HG03103 (cell line): ENCODE data around the gene CRNN.

Source experiments
- ATAC-seq: cut with Tn5 transposase; IDR thresholded peaks from one replicate; pipeline ENCODE4 v1.9.1; 2021; ENCODE audit warnings: low read depth; ENCODE audit not compliant: unreplicated experiment

Gene CRNN

GRCh38 chr1:152413909-152414308 is at the start of gene CRNN:
Gene CRNN (minus strand): TSS chr1:152414263. CDS start chr1:152412233, 2,030 bp downstream.
- ATAC-seq = no peak

DNA sequence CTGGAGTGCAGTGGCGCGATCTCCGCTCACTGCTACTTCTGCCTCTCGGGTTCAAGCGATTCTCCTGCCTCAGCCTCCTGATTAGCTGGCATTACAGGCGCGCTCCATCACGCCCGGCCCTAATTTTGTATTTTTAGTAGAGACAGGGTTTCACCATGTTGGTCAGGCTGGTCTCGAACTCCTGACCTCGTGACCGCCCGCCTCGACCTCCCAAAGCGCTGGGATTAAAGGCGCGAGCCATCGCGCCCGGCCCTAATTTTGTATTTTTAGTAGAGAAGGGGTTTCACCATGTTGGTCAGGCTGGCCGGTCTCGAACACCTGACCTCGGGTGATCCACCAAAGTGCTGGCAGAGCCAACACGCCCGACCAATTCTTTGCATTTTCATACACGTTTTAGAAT is 48.6 kb upstream of the CRNN start:
- ATAC-seq = no peak

GRCh38 chr1:152461544-152461943 is 47.5 kb upstream of the CRNN start:
- no peak for ATAC-seq

DNA sequence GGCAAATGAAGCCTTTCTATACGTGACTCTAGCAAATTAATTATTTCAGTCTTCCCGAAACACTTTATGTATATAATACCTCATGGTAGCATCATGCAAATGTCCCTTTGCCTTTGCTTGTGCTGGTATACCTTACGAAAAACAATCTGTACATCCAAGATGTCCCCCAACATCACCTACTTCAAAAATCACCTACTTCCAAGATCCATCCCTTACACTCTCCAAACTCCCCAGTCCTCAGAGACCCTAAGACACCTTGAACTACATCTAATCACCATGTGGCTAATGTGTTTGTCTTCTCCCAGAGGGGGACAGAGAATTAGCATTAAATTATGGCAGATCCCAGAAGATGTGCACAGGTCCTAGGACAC is 46.5 kb upstream of the CRNN start:
- ATAC-seq = no peak

DNA sequence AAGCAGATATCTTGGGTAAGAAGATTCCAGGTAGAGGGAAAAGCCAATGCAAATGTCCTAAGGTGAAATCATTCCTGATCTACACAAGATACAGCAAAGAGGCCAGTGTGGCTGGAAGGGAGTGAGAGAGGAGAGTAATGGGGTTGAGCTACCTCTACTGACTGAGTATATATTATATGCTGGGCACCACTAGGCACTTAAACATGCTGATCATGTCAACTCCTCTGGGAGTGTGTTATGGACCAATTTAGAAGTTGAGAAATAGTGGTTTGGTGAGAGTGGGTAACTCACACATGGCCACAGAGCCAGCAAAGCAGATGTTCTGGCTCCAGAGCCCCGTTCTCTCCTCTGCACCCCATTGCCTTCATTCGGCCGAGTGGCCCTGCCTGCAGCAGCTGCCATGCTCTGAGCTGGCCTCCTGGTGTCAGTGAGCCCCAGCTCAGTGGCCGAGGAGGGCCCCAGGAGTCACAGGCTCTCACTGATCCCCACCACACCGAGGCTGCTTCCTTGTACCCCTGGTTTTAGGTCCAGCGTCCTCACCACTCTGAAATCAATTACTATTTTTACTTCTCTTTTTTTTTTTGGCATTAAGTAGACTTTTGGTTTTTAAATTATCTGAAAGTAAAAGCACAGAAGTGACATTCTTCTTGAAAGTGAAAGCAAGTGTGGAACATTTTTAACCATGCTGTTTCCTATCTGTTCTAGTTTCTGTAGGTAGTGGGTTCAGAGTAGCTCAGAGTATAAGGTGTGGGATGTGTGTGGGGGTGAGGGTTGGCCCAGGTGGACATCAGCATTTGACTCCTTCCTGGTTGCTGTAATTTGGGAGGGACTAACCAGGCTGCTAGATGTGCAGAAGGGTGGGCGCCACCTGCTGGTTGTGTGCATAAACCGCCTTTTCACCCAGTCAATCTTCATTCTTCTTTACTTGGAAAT is 45.8 kb upstream of the CRNN start:
- ATAC-seq = peak; percentile 93

GRCh38 chr1:152458384-152459185 is 44.5 kb upstream of the CRNN start:
- ATAC-seq = no peak

DNA sequence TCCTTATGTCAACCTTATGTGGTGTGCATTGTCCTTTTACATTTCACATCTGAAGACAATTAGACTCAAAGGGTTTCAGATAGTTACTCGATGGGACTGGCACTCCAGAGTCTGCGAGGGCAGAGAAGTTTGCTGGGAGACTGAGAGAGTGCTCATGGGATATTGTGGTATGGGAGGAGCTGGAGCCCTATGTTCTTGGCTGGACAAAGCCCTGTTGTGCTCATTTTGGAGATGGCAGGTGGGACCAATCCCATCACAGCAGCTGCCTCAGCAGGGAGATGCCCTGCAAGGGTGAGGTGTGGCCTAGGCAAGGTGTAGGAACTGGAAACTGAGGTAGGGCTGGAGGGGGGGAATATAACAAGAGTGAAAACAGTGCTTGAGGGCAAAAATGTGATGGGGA is 43.5 kb upstream of the CRNN start:
- no peak for ATAC-seq

GRCh38 chr1:152457071-152457470 is 43.0 kb upstream of the CRNN start:
- no peak for ATAC-seq

DNA sequence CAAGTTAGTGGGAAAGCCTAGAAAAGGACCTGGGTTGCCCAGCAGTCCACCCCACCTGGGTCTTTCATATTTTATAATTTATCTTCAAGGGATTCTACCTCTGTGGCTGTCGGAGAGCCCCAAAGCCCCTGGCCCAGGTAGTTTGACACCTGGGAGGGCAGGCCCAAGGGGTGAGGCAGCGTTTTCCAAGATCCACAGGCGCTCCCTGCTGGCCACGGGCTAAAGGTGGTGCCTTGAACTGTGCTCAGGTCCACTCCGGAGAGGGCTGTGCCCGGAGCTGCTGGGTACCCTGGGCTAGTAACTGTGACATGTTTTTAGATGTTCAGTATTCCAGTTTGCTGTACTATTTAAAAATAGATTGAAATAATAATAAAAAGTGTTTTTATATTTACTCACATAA is 37.2 kb upstream of the CRNN start:
- ATAC-seq = no peak

DNA sequence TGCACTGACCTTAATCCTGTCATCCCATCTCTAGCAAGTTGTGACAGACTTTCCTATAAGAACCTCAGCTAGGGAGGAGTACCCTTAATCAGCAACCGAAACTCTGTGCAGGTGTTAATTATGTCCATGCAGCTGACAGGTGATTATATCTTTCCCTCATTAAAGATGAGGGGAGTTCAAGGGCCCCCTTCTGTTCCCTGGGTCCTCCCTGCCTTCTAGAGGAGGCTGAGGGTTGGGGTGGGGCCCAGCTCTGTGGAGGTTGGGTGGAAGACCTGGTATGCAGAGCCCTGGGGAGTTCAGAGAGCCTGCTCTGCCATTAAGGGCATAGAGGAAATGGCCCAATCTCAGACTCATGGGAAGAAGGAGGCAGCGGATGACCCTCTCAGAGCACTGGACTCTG is 35.6 kb upstream of the CRNN start:
- ATAC-seq = no peak

DNA sequence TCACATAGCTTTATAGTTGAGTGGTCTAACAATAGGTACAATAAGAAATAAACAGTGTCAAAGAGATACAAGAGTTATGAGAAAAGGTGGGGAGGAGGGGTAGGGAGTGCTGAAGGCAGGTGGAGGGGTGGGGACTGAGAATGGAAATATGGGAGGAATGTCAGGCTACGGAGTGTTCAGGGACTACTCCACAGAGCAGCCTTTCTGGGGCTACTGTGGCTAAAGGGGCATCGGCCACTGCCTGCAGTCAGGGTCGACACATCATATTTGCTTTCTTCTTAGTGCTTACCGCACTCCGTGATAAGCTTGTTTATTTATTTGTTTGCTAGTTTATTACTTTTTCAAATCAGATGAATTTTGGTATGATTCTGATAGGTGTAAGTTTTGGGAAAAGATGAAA is 34.4 kb upstream of the CRNN start:
- no peak for ATAC-seq

DNA sequence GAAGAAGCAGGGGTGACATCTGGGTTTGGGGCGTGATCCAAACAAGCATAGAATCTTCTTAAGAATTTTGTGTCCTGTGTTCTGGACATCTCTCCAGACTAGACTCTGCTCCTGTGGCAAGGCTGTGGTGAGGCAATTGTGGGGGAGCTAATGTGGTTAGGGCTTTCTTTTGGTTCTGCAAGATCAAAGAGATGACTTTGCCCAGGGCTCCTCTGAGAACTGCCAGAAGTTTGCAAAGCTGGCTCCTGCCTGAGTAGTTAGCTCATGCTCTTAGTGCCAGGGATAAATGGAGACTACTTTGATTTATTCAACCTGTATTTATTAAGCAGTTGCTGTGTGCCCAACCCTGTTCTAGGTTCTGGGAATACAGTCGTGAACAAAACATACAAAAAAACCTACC is 34.0 kb upstream of the CRNN start:
- no peak for ATAC-seq

- no peak for ATAC-seq
These were observed 33.4 kb upstream of the CRNN start for GRCh38 chr1:152447484-152447883.

DNA sequence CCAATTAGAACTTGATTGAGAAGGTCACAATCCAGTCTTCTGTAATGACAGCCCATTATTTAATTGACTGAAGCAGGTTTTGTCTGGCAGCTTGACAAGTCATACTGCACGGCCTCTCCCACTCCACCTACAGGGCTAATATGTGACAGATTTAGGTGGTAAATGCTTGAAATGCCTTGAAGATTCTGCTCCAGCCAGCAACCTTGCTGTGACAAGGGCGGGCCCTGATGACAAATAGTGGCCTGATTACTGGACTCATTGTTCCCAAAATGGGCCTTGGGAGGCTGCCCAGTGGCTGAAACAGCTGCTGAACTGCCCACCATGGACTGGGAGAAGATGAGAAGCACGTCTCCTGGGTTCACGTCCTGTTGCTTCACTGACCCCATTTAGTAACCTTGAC is 30.0 kb upstream of the CRNN start:
- ATAC-seq = no peak

DNA sequence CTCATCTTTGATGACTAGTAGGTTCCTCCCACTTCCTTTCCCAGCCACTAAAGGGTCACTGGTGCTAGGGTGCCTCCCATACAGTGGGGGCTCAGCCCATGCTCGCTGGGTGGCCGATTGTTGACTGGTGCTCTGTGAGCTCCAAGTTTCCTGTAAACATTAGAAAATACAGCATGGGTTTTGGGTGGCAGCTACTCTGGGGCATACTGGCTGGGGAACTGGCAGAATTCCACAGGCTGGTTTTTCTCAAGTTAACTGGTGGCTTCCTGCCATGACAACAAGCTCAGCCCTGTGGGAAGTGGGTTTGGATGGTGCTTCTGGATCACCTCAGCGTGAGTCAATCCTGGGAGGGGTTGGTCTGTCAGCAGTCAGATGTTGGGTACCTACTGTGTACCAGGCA is 28.7 kb upstream of the CRNN start:
- no peak for ATAC-seq

DNA sequence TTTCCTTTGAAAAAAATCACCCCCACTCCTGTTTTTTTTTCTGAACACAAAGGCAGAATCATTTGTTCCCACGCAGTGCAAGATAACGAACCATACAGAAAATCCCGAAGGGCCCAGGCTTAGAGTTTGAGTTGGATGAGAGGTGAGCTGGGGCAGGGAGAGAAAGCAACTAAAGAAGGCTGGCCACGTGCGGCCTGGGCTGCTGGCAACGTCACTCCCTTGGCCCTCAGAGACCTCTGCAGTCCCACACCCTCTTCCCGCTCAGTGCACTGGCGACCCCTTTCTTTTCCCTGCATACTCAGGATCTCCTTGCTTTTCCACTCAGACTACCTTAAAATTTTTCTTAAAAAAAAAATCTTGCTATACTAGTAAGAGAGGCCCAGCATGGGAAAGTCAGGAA is 28.2 kb upstream of the CRNN start:
- no peak for ATAC-seq

DNA sequence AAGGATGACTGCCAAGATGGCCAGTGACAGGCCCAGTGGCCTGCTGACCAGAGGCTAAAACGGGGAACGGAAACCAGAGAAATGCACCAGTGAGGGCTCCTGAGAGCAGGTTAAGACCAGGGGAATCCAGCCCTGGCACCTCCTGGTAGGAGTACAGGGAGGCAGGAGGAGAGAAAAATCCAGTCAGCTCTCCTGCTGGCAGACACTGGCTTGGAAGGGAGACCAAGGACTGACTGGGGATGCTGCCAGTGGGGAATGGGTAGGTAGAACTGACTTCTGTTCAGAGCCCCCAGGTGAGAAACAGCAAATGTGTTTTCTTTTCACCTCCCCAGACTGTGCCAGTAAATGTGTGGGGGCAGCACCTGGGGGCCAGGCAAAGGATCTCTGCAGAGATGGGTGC is 27.7 kb upstream of the CRNN start:
- ATAC-seq = no peak

DNA sequence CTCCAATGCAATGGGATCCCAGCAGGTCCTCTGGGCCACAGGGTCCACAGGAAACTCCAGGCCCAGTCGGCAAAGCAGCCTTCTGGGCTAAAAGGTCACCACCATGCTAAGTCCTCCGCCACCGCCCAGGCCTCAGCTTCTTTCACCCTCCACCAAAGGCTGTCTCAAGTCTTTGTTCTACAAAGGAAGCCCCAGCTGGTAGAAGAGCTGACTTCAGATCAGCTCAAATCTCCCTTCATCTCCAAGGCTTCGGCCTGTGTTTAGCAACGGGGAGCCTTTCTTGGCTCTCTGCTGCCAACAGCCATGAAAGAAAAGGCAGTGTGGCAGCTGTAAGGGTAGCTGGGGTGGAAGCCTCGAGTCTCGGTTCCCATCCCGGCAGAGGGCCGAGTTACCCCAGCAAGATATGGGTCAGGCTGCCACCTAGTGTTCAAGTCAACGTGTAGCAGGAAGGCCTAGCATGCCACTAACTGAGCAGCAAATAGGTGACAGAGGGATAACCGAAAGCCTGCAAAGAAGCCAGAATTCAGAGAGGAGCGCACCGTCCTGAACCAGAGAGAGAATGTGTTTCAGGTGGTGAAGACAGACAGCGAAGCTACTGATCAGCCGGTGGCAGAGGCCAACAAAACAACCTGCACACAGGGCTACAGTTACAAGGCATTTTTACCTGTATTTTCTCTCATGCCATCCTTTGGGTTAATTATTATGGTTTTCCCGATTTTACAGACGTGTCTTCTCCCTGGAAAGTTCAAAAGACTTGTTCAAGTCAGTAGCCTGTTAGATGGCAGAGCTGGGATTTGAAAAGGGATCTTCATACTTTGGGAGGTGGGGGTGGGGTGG is 26.8 kb upstream of the CRNN start:
- ATAC-seq = peak; percentile 86

- ATAC-seq = no peak
These were observed 22.8 kb upstream of the CRNN start for GRCh38 chr1:152436593-152437496.

DNA sequence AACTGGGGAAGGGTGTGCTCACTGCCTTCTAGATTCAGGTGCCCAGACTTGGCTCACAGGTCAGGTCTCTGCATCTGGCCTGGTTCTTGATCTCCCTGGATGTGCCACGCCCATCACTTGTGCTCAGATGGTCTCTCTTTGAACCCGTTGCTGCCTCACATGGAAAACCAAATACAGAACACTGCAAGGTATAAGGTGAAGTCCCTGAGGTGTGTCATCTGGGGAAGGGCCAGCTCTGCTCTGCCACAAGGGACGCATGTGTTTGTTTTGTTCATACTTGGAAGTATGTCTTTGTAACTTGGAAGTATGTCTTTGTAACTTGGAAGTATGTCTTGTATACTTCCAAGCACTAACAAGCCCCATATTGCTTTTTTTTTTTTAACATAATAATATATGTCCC is 13.4 kb upstream of the CRNN start:
- no peak for ATAC-seq
